GM23338 (cell line): ENCODE data around the gene SERAC1. TPM values are rescaled to one million over a fixed set of nuclear protein-coding genes. Genes with fewer than 3 reads are reported as not detected.

Source experiments
- ATAC-seq: fragments of 200-7000 bp; cut with Tn5 transposase; 3 replicates; pipeline ENCODE4 v1.9.1; 2020
- DNase-seq: peaks from one replicate; pipeline ENCODE4 v3.0.0-alpha.2; 2015; ENCODE audit warnings: low spot score
- H2AFZ ChIP-seq: fragments of 200-600 bp; sonication (generic); 2 replicates; pipeline ENCODE4 v1.8.0; 2016; ENCODE audit warnings: antibody characterized with exemption, mild to moderate bottlenecking, moderate library complexity
- H3F3A ChIP-seq: fragments of 200-600 bp; sonication (generic); replicated peaks from 2 replicates; pipeline ENCODE4 v1.8.0; 2017; ENCODE audit warnings: antibody characterized with exemption, mixed run types, low read depth
- H3K27ac ChIP-seq: fragments of 200-600 bp; sonication (generic); 2 replicates; pipeline ENCODE4 v1.6.1; 2016; ENCODE audit warnings: low read depth
- H3K27me3 ChIP-seq: fragments of 200-600 bp; sonication (generic); 2 replicates; pipeline ENCODE4 v1.8.0; 2016; ENCODE audit warnings: mild to moderate bottlenecking, mixed run types, moderate library complexity; ENCODE audit not compliant: insufficient read depth
- H3K36me3 ChIP-seq: fragments of 200-600 bp; sonication (generic); 2 replicates; pipeline ENCODE4 v1.8.0; 2016; ENCODE audit warnings: mild to moderate bottlenecking; ENCODE audit not compliant: insufficient read depth
- H3K4me1 ChIP-seq: fragments of 200-600 bp; sonication (generic); 2 replicates; pipeline ENCODE4 v1.8.0; 2016; ENCODE audit warnings: mild to moderate bottlenecking, moderate library complexity; ENCODE audit not compliant: insufficient read depth
- H3K4me2 ChIP-seq: fragments of 200-600 bp; sonication (generic); 2 replicates; pipeline ENCODE4 v1.7.1; 2017; ENCODE audit warnings: mixed run types
- H3K4me3 ChIP-seq: fragments of 200-600 bp; sonication (generic); 2 replicates; pipeline ENCODE4 v1.6.1; 2016; ENCODE audit warnings: mixed run types
- H3K79me2 ChIP-seq: fragments of 200-600 bp; sonication (generic); replicated peaks from 2 replicates; pipeline ENCODE4 v1.8.0; 2017; ENCODE audit warnings: mild to moderate bottlenecking; ENCODE audit not compliant: insufficient read depth
- H3K9me2 ChIP-seq: fragments of 200-600 bp; sonication (generic); 2 replicates; pipeline ENCODE4 v1.8.0; 2017; ENCODE audit not compliant: insufficient read depth
- H4K20me1 ChIP-seq: fragments of 200-600 bp; sonication (generic); replicated peaks from 2 replicates; pipeline ENCODE4 v1.8.0; 2017; ENCODE audit warnings: mild to moderate bottlenecking; ENCODE audit not compliant: insufficient read depth
- H3K27ac Mint-ChIP-seq: 2 replicates; pipeline ENCODE4 v1.8.0; 2020; ENCODE audit warnings: inconsistent platforms, mild to moderate bottlenecking, moderate library complexity, mixed read lengths
- H3K27me3 Mint-ChIP-seq: 3 replicates; pipeline ENCODE4 v1.8.0; 2022; ENCODE audit warnings: low read depth, mild to moderate bottlenecking, moderate library complexity, mixed read lengths, inconsistent platforms; ENCODE audit not compliant: insufficient read depth, poor library complexity
- H3K36me3 Mint-ChIP-seq: 3 replicates; pipeline ENCODE4 v1.8.0; 2021; ENCODE audit warnings: low read depth, mild to moderate bottlenecking, inconsistent platforms, moderate library complexity, mixed read lengths
- H3K4me1 Mint-ChIP-seq: 3 replicates; pipeline ENCODE4 v1.8.0; 2020; ENCODE audit warnings: mild to moderate bottlenecking, inconsistent platforms, mixed read lengths
- H3K4me3 Mint-ChIP-seq: 3 replicates; pipeline ENCODE4 v1.8.0; 2021; ENCODE audit warnings: moderate library complexity, mild to moderate bottlenecking, inconsistent platforms, mixed read lengths
- H3K9me3 Mint-ChIP-seq: 3 replicates; pipeline ENCODE4 v1.8.0; 2020; ENCODE audit warnings: moderate library complexity, mild to moderate bottlenecking, inconsistent platforms, mixed read lengths
- ETS1 ChIP-seq: IDR thresholded peaks from 2 replicates; pipeline ENCODE4 v1.6.1; 2016; ENCODE audit warnings: antibody characterized with exemption
- EZH2phosphoT487 ChIP-seq: fragments of 200-600 bp; sonication (generic); IDR thresholded peaks from one replicate; pipeline ENCODE4 v1.8.1; 2018; ENCODE audit warnings: antibody characterized with exemption; ENCODE audit not compliant: unreplicated experiment
- ZNF114 ChIP-seq: fragments of 250-450 bp; sonication (Bioruptor Pico); IDR thresholded peaks from 2 replicates; pipeline ENCODE4 v1.5.0; 2020; ENCODE audit warnings: mild to moderate bottlenecking, moderate library complexity
- polyA plus RNA-seq: library from polyadenylated mRNA; unstranded; fragments of >200 nt; fragmentation: Nextera tagmentation; extraction: Ambion mirVana; gene quantifications from 2 replicates; pipeline ENCODE4 v1.2.1, GENCODE V29; 2016
- total RNA-seq: library from RNA; depleted of rRNA; stranded (reverse); fragments of >200 nt; shearing (Covaris generic); gene quantifications from 2 replicates; pipeline ENCODE4 v1.2.3, GENCODE V29; 2014
- TF ChIP-seq, protein P1 (sequence below): fragments of 250-450 bp; sonication (Bioruptor Pico); IDR thresholded peaks from 2 replicates; pipeline ENCODE4 v1.5.0; 2020; ENCODE audit warnings: mild to moderate bottlenecking, moderate library complexity

SERAC1 gene
- total and polyA plus RNA-seq, 2 experiments from 2014 or later: 5.1 to 8.4 TPM

DNA sequence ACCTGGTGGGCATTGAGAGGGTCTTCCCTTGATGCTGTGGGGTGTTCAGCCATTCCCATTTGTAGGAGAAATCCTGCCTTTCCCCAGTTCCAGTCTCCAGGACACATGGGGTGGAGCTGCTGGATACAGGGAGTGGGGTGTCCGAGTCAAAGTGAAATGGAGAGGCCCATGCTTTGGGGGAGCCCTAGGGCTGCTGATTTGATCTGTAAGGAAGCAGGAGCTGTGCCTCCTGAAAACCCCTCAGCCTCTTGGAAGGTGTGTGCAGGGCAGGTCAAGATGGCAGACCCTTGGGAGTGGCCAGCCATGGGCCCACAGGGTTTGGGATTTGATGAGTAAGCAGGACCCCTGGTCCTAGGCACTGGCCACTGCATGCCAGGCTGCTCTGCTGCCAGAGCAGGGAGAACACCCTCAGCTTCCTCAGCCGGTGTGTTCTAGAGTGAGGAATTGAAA is 82.0 kb downstream of the SERAC1 start:
- Histone ChIP-seq H3K36me3 (no peaks in the 10 kb centered on the region), H4K20me1 (no peaks in the 10 kb centered on the region; the same call in 1 of the 2 replicates), H3K4me2 (no peak overlapping the region), H3K27me3 (no peaks in the 10 kb centered on the region), H3K27ac (no peak overlapping the region), H3K4me1 (no peaks in the 10 kb centered on the region), H3K4me3 (no peak overlapping the region), H3K79me2 (no peaks in the 10 kb centered on the region), H2AFZ (no peak overlapping the region), H3K9me2 (no peaks in the 10 kb centered on the region), H3F3A (no peaks in the 10 kb centered on the region)
- H3K4me1 Mint-ChIP-seq: no peaks in the 10 kb centered on the region; the same call in 2 of the 3 replicates
- no peak overlapping the region for H3K27ac Mint-ChIP-seq
- ATAC-seq: no peak
- peaks cover 2% of the 10 kb centered on the region for H3K27me3 Mint-ChIP-seq
- no peak overlapping the region for H3K4me3 Mint-ChIP-seq
- no peaks in the 10 kb centered on the region for H3K9me3 Mint-ChIP-seq
- H3K36me3 Mint-ChIP-seq: peaks cover 49% of the 10 kb centered on the region
- TF ChIP-seq ETS1 (no peak), ZNF114 (no peak), EZH2phosphoT487 (no peak)
- TF ChIP-seq, protein P1, sequence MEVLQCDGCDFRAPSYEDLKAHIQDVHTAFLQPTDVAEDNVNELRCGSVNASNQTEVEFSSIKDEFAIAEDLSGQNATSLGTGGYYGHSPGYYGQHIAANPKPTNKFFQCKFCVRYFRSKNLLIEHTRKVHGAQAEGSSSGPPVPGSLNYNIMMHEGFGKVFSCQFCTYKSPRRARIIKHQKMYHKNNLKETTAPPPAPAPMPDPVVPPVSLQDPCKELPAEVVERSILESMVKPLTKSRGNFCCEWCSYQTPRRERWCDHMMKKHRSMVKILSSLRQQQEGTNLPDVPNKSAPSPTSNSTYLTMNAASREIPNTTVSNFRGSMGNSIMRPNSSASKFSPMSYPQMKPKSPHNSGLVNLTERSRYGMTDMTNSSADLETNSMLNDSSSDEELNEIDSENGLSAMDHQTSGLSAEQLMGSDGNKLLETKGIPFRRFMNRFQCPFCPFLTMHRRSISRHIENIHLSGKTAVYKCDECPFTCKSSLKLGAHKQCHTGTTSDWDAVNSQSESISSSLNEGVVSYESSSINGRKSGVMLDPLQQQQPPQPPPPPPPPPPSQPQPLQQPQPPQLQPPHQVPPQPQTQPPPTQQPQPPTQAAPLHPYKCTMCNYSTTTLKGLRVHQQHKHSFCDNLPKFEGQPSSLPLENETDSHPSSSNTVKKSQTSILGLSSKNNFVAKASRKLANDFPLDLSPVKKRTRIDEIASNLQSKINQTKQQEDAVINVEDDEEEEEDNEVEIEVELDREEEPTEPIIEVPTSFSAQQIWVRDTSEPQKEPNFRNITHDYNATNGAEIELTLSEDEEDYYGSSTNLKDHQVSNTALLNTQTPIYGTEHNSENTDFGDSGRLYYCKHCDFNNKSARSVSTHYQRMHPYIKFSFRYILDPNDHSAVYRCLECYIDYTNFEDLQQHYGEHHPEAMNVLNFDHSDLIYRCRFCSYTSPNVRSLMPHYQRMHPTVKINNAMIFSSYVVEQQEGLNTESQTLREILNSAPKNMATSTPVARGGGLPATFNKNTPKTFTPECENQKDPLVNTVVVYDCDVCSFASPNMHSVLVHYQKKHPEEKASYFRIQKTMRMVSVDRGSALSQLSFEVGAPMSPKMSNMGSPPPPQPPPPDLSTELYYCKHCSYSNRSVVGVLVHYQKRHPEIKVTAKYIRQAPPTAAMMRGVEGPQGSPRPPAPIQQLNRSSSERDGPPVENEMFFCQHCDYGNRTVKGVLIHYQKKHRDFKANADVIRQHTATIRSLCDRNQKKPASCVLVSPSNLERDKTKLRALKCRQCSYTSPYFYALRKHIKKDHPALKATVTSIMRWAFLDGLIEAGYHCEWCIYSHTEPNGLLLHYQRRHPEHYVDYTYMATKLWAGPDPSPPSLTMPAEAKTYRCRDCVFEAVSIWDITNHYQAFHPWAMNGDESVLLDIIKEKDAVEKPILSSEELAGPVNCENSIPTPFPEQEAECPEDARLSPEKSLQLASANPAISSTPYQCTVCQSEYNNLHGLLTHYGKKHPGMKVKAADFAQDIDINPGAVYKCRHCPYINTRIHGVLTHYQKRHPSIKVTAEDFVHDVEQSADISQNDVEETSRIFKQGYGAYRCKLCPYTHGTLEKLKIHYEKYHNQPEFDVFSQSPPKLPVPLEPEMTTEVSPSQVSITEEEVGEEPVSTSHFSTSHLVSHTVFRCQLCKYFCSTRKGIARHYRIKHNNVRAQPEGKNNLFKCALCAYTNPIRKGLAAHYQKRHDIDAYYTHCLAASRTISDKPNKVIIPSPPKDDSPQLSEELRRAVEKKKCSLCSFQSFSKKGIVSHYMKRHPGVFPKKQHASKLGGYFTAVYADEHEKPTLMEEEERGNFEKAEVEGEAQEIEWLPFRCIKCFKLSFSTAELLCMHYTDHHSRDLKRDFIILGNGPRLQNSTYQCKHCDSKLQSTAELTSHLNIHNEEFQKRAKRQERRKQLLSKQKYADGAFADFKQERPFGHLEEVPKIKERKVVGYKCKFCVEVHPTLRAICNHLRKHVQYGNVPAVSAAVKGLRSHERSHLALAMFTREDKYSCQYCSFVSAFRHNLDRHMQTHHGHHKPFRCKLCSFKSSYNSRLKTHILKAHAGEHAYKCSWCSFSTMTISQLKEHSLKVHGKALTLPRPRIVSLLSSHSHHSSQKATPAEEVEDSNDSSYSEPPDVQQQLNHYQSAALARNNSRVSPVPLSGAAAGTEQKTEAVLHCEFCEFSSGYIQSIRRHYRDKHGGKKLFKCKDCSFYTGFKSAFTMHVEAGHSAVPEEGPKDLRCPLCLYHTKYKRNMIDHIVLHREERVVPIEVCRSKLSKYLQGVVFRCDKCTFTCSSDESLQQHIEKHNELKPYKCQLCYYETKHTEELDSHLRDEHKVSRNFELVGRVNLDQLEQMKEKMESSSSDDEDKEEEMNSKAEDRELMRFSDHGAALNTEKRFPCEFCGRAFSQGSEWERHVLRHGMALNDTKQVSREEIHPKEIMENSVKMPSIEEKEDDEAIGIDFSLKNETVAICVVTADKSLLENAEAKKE (CRISPR knock-in tag): no peak
- DNase-seq: no peak
